SK-N-SH (cell line): ENCODE data around the gene PCDHGC5. TPM values are rescaled to one million over a fixed set of nuclear protein-coding genes. Genes with fewer than 3 reads are reported as not detected.
A peak's percentile ranks its signal among the peaks of the same experiment; 100 is the strongest.

Experiments
- CTCF ChIA-PET: fragments of 300-600, 350-600 bp; formaldehyde crosslinking; extraction: SDS; loops from one replicate; lab custom pipeline; 2021; lab: Yijun Ruan, JAX
- POLR2A ChIA-PET: fragments of 350-600 bp; sonication (Branson Sonifier 250); formaldehyde crosslinking; extraction: SDS; loops from one replicate; lab custom pipeline; 2020; ENCODE audit warnings: antibody characterized with exemption, inconsistent platforms; lab: Yijun Ruan, JAX
- DNase-seq: peaks from one replicate; pipeline ENCODE4 v3.0.0; 2012
- H2AFZ ChIP-seq: fragments of 200-600 bp; sonication (generic); 2 replicates; pipeline ENCODE4 v1.8.1; 2016; ENCODE audit warnings: antibody characterized with exemption, mild to moderate bottlenecking, low read depth
- H3F3A ChIP-seq: fragments of 200-600 bp; sonication (generic); replicated peaks from 2 replicates; pipeline ENCODE3; 2016; ENCODE audit warnings: antibody characterized with exemption, mild to moderate bottlenecking; ENCODE audit not compliant: insufficient read depth
- H3K27ac ChIP-seq, 2 experiments: fragments of 200-500 bp in 1 of 2; fragments of 200-600 bp in 1 of 2; sonication (Bioruptor generic) in 1 of 2; sonication (generic), shearing (Covaris generic) in 1 of 2; 2 replicates each; pipeline versions ENCODE4 v1.5.1 to v1.6.1; 2014 to 2016; ENCODE audit warnings: low read depth in 2 of 2, inconsistent platforms in 1 of 2, low read length in 1 of 2, mild to moderate bottlenecking in 1 of 2, mixed read lengths in 1 of 2
- H3K27me3 ChIP-seq: fragments of 200-600 bp; sonication (generic), shearing (Covaris generic); 2 replicates; pipeline ENCODE4 v1.6.1; 2016; ENCODE audit warnings: mixed run types; ENCODE audit not compliant: insufficient read depth
- H3K36me3 ChIP-seq, 2 experiments: fragments of 200-500 bp in 1 of 2; fragments of 200-600 bp in 1 of 2; sonication (Bioruptor generic) in 1 of 2; sonication (generic) in 1 of 2; replicated peaks in 1 of 2; 2 replicates each; pipeline versions ENCODE3 to v1.5.1; 2014 to 2016; ENCODE audit warnings: low read length in 1 of 2, mild to moderate bottlenecking in 1 of 2; ENCODE audit not compliant: insufficient read depth in 2 of 2, control insufficient read depth in 1 of 2
- H3K4me1 ChIP-seq, 2 experiments: fragments of 200-500 bp in 1 of 2; fragments of 200-600 bp in 1 of 2; sonication (Bioruptor generic) in 1 of 2; sonication (generic), shearing (Covaris generic) in 1 of 2; 2 replicates each; pipeline versions ENCODE4 v1.5.1 to v1.6.1; 2014 to 2016; ENCODE audit warnings: low read depth in 1 of 2, low read length in 1 of 2, mixed run types in 1 of 2; ENCODE audit not compliant: insufficient read depth in 2 of 2, control insufficient read depth in 1 of 2
- H3K4me2 ChIP-seq: fragments of 200-600 bp; sonication (generic), shearing (Covaris generic); 2 replicates; pipeline ENCODE4 v1.6.1; 2017; ENCODE audit warnings: mixed run types
- H3K4me3 ChIP-seq, 2 experiments: fragments of 200-500 bp in 1 of 2; fragments of 200-600 bp in 1 of 2; sonication (Bioruptor generic) in 1 of 2; sonication (generic), shearing (Covaris generic) in 1 of 2; 2 replicates each; pipeline versions ENCODE4 v1.5.1 to v1.8.1; 2014 to 2016; ENCODE audit warnings: low read depth in 2 of 2, inconsistent platforms in 1 of 2, low read length in 1 of 2, mild to moderate bottlenecking in 1 of 2, mixed read lengths in 1 of 2, moderate library complexity in 1 of 2
- H3K79me2 ChIP-seq: fragments of 200-600 bp; sonication (generic); 2 replicates; pipeline ENCODE4 v1.8.1; 2017; ENCODE audit warnings: mild to moderate bottlenecking; ENCODE audit not compliant: insufficient read depth
- H3K9ac ChIP-seq: fragments of 200-600 bp; sonication (generic); 2 replicates; pipeline ENCODE4 v1.6.1; 2017; ENCODE audit warnings: mixed run types
- H3K9me2 ChIP-seq: fragments of 200-600 bp; sonication (generic); 2 replicates; pipeline ENCODE4 v1.6.1; 2017; ENCODE audit warnings: mixed run types
- H3K9me3 ChIP-seq: fragments of 200-600 bp; sonication (generic); 2 replicates; pipeline ENCODE4 v1.6.1; 2017; ENCODE audit warnings: mixed run types, mild to moderate bottlenecking, moderate library complexity
- H4K20me1 ChIP-seq: fragments of 200-600 bp; sonication (generic); 2 replicates; pipeline ENCODE4 v1.6.1; 2017; ENCODE audit warnings: mild to moderate bottlenecking, mixed run types; ENCODE audit not compliant: insufficient read depth
- CHD2 ChIP-seq: fragments of 150-350 bp; IDR thresholded peaks from 2 replicates; pipeline ENCODE4 v1.6.1; 2018; ENCODE audit warnings: low read length; ENCODE audit not compliant: partially characterized antibody
- ELF1 ChIP-seq: IDR thresholded peaks from 2 replicates; pipeline ENCODE4 v1.4.0; 2012
- EP300 ChIP-seq, 2 experiments: IDR thresholded peaks; 2 replicates each; pipeline versions ENCODE4 v1.4.0 to v1.6.1; 2012; ENCODE audit warnings: borderline replicate concordance in 1 of 2, low read depth in 1 of 2, low read length in 1 of 2
- EZH2phosphoT487 ChIP-seq: fragments of 200-600 bp; sonication (generic); IDR thresholded peaks from 2 replicates; pipeline ENCODE4 v1.6.1; 2017; ENCODE audit warnings: low read depth, mixed run types, mild to moderate bottlenecking, antibody characterized with exemption, moderate library complexity, borderline replicate concordance
- FOSL2 ChIP-seq: IDR thresholded peaks from 2 replicates; pipeline ENCODE4 v1.4.0; 2012; ENCODE audit warnings: low read depth, mild to moderate bottlenecking, moderate library complexity, borderline replicate concordance
- FOXJ3 ChIP-seq: sonication (generic); formaldehyde crosslinking; IDR thresholded peaks from 2 replicates; pipeline ENCODE4 v1.5.1; 2020; ENCODE audit warnings: mild to moderate bottlenecking, missing genetic modification reagents
- FOXM1 ChIP-seq: IDR thresholded peaks from 2 replicates; pipeline ENCODE4 v1.4.0; 2012; ENCODE audit warnings: low read depth, mild to moderate bottlenecking
- GABPA ChIP-seq: IDR thresholded peaks from 2 replicates; pipeline ENCODE4 v1.4.0; 2012; ENCODE audit warnings: low read depth, mild to moderate bottlenecking
- GATA2 ChIP-seq: sonication (generic); formaldehyde crosslinking; IDR thresholded peaks from 2 replicates; pipeline ENCODE4 v1.5.0; 2020; ENCODE audit warnings: mild to moderate bottlenecking, missing genetic modification reagents
- JUND ChIP-seq: IDR thresholded peaks from 2 replicates; pipeline ENCODE4 v1.4.0; 2012
- MAX ChIP-seq: IDR thresholded peaks from 2 replicates; pipeline ENCODE4 v1.4.0; 2012; ENCODE audit warnings: low read depth
- MEF2A ChIP-seq: IDR thresholded peaks from 2 replicates; pipeline ENCODE4 v1.4.0; 2012; ENCODE audit warnings: low read depth, borderline replicate concordance
- MXI1 ChIP-seq: IDR thresholded peaks from 2 replicates; pipeline ENCODE4 v1.6.1; 2012; ENCODE audit warnings: mild to moderate bottlenecking, low read depth, low read length, improper control_type of control experiment
- NFIC ChIP-seq: IDR thresholded peaks from 2 replicates; pipeline ENCODE4 v1.4.0; 2012; ENCODE audit warnings: borderline replicate concordance
- NRF1 ChIP-seq: IDR thresholded peaks from 2 replicates; pipeline ENCODE4 v1.6.1; 2012; ENCODE audit warnings: low read depth, mild to moderate bottlenecking, low read length
- POLR2AphosphoS5 ChIP-seq: IDR thresholded peaks from 2 replicates; pipeline ENCODE4 v1.6.1; 2012; ENCODE audit warnings: low read depth, low read length
- RFX5 ChIP-seq: IDR thresholded peaks from 2 replicates; pipeline ENCODE4 v1.6.1; 2012; ENCODE audit warnings: mild to moderate bottlenecking, improper control_type of control experiment, low read length
- SIN3A ChIP-seq: IDR thresholded peaks from 2 replicates; pipeline ENCODE4 v1.6.1; 2012; ENCODE audit warnings: low read depth, mild to moderate bottlenecking, low read length, moderate library complexity, borderline replicate concordance
- SMC3 ChIP-seq: IDR thresholded peaks from 2 replicates; pipeline ENCODE4 v1.6.1; 2012; ENCODE audit warnings: low read depth, low read length, improper control_type of control experiment
- TCF12 ChIP-seq: IDR thresholded peaks from 2 replicates; pipeline ENCODE4 v1.4.0; 2012
- TEAD4 ChIP-seq: IDR thresholded peaks from 2 replicates; pipeline ENCODE4 v1.4.0; 2012; ENCODE audit warnings: mild to moderate bottlenecking, borderline replicate concordance; ENCODE audit not compliant: insufficient read depth
- USF2 ChIP-seq: fragments of 150-350 bp; IDR thresholded peaks from 2 replicates; pipeline ENCODE4 v1.6.1; 2017; ENCODE audit warnings: antibody characterized with exemption, low read length, low read depth, borderline replicate concordance
- YY1 ChIP-seq: IDR thresholded peaks from 2 replicates; pipeline ENCODE4 v1.4.0; 2012; ENCODE audit warnings: low read depth, mild to moderate bottlenecking
- ZBTB33 ChIP-seq: IDR thresholded peaks from 2 replicates; pipeline ENCODE4 v1.4.0; 2012; ENCODE audit warnings: low read depth, borderline replicate concordance
- WGBS: methylation state at CpG from one replicate; pipeline ENCODE4 v1.1.6; 2017; ENCODE audit warnings: low lambda C conversion rate; 5-methylcytosine and 5-hydroxymethylcytosine counted together
- polyA plus RNA-seq, 3 experiments: library from polyadenylated mRNA; depleted of rRNA; stranded (reverse); fragments of >200 nt; gene quantifications; 2 replicates each; pipeline ENCODE4 v1.2.3, GENCODE V29; 2012
- TF ChIP-seq, protein P1 (sequence below): fragments of 150-350 bp; IDR thresholded peaks from 2 replicates; pipeline ENCODE4 v1.6.1; 2016; ENCODE audit warnings: mild to moderate bottlenecking, low read depth, low read length
- TF ChIP-seq, protein P2 (sequence below): fragments of 200-600 bp; sonication (generic); IDR thresholded peaks from 2 replicates; pipeline ENCODE4 v1.6.1; 2017; ENCODE audit warnings: antibody characterized with exemption, mild to moderate bottlenecking, moderate library complexity

The PCDHGC5 gene
- polyA plus RNA-seq, 1 of the 3 experiments (the other 2 are of a cell fraction), result 2.0 TPM

DNA sequence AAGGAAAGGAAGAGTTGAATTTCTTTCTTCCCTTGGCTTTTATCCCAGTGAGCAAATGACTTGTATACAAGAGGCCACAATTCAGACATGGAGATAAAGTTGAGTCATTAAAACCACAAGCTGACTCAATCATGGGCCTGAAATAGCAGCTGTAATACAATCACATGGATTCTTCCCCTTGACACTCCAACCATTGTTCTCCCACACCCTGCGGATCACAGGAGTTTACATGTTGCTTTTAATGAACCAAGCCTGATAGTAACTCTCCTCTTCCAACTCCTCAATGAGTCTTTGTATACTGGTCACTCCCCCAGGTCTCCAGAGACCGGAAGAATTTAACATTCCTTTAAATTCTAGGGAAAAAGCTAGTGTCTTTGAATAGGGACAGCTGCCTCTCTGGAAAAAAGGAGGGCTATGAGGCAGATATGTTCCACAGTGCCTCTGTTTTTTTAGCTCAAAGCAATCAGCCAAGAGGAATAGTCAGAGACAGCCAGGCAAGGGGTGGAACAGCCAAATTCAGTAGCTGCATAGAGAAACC is 32.4 kb downstream of the PCDHGC5 start (continued):
- TF ChIP-seq MXI1 (no peak), CHD2 (no peak), YY1 (peak; percentile 58; the same call in 1 of the 2 replicates), USF2 (no peak), NFIC (peak; percentile 95), FOSL2 (peak; percentile 99), MEF2A (peak; percentile 100), EP300 (IDR thresholded peaks at IDR 0.05; ENCODE audit: borderline replicate concordance in 1 of 2, low read depth in 1 of 2, low read length in 1 of 2) (peak in 1 of 2 experiments; percentile 94; a peak in 2 of 4 replicates), FOXM1 (0 out of 2 replicates have a peak, but pooled peaks have one; percentile 68), GATA2 (CRISPR knock-in tag) (no peak), TCF12 (peak; percentile 95)
- TF ChIP-seq, protein P1, sequence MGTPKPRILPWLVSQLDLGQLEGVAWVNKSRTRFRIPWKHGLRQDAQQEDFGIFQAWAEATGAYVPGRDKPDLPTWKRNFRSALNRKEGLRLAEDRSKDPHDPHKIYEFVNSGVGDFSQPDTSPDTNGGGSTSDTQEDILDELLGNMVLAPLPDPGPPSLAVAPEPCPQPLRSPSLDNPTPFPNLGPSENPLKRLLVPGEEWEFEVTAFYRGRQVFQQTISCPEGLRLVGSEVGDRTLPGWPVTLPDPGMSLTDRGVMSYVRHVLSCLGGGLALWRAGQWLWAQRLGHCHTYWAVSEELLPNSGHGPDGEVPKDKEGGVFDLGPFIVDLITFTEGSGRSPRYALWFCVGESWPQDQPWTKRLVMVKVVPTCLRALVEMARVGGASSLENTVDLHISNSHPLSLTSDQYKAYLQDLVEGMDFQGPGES, result no peak
- TF ChIP-seq, protein P2, sequence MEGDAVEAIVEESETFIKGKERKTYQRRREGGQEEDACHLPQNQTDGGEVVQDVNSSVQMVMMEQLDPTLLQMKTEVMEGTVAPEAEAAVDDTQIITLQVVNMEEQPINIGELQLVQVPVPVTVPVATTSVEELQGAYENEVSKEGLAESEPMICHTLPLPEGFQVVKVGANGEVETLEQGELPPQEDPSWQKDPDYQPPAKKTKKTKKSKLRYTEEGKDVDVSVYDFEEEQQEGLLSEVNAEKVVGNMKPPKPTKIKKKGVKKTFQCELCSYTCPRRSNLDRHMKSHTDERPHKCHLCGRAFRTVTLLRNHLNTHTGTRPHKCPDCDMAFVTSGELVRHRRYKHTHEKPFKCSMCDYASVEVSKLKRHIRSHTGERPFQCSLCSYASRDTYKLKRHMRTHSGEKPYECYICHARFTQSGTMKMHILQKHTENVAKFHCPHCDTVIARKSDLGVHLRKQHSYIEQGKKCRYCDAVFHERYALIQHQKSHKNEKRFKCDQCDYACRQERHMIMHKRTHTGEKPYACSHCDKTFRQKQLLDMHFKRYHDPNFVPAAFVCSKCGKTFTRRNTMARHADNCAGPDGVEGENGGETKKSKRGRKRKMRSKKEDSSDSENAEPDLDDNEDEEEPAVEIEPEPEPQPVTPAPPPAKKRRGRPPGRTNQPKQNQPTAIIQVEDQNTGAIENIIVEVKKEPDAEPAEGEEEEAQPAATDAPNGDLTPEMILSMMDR, result no peak

- Histone ChIP-seq H3K4me2 (peak overlapping the region; percentile 73; the same call in 1 of the 2 replicates), H4K20me1 (no peaks in the 10 kb centered on the region), H3K79me2 (peaks cover 22% of the 10 kb centered on the region), H3K4me3 (no peak overlapping the region), H3F3A (peaks cover 58% of the 10 kb centered on the region), H3K27me3 (no peaks in the 10 kb centered on the region), H3K9me2 (no peaks in the 10 kb centered on the region), H3K36me3 (peaks cover 24 to 33% of the 10 kb centered on the region in 2 experiments), H3K4me1 (peaks cover 41 to 68% of the 10 kb centered on the region in 2 experiments), H2AFZ (no peak overlapping the region), H3K27ac (peak overlapping the region; percentile 75 to 99), H3K9ac (peak overlapping the region; percentile 72; the same call in 1 of the 2 replicates), H3K9me3 (no peaks in the 10 kb centered on the region)
- ChIA-PET POLR2A (no interaction called here), CTCF (interaction anchor here (2.3 to 13.1 kb wide), 6 partner anchors 8 to 105 kb away, joined by 11 to 191 read pairs (median 66); partner anchors contain the start of genes PCDHGB7 and PCDHGC3)
- WGBS, result 43% methylated on average over 2 of the region's 2 CpGs
- DNase-seq, result no peak
- TF ChIP-seq RFX5 (no peak), NRF1 (no peak), GABPA (no peak), JUND (no peak), GATA2 (CRISPR knock-in tag) (no peak), POLR2AphosphoS5 (no peak), TEAD4 (no peak), SIN3A (no peak), ELF1 (no peak), EZH2phosphoT487 (no peak), MAX (no peak), SMC3 (no peak), FOXJ3 (CRISPR knock-in tag) (no peak), ZBTB33 (no peak)
- TF ChIP-seq, protein P1, result no peak
Observed at GRCh38 chr5:141522301-141522700, 33.4 kb downstream of the PCDHGC5 start.
